NCI-H1930 (cell line): ENCODE results near the gene RNF150.
"Not testable (repeated sequence)": the region's sequence is repeated elsewhere in the genome, so short reads cannot be mapped to it uniquely, and the experiment has no call there.

Experiments used
- DNase-seq, 2 experiments: peaks; one replicate each; lab custom pipeline; 2025; lab: John Stamatoyannopoulos, UW

The RNF150 gene

DNA sequence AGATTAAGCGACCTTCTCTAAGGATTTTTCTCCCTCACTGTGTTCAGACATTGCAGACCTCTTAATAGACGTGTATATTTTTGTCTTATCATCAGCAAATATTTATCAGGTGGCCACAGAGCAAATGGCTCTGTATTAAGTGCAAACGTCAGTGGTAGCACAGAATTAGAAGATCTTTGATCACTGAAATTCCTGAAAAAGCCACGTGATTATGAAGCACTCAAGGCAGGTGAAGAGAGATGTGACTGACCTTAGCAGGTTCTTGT lies 271.2 kb downstream of the RNF150 start:
- no peak for DNase-seq

DNA sequence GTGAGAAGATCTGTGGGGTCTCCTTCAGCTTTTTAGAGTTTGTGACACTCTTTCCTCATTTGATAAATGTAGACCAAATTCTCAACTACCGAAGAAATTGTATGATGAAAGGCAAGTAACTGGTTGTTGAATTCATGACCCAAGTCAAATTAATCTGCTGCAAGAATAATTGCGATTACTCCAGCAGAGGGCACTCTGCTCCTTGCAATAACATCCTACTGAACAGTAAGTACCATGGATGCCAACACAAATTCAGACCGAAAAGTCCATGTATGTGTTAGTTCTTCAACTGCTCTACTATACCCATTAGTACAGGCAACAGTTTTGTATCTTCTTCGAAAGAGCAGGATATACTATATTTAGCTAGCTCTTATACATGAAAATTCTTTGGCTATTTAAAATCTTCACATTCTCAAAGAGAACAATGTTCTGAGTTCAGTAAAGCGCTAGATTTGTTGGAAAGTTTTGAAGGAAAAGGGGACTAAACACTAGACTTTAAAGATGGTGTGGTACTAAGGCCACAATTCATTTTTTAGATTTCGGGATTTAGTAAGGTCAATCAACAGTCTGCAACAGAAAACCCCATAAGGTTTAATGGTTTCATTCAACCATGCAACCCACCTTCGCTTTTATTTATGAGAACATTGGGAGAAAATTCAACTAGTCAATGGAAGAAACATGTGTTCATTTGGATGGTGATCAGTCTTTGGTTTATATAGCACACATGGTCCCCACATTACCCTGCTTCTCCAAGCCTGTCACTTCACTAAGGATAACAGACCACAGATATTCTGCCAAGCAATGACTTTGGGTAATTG lies 271.7 kb downstream of the RNF150 start:
- peak; percentile 46 to 71 for DNase-seq

DNA sequence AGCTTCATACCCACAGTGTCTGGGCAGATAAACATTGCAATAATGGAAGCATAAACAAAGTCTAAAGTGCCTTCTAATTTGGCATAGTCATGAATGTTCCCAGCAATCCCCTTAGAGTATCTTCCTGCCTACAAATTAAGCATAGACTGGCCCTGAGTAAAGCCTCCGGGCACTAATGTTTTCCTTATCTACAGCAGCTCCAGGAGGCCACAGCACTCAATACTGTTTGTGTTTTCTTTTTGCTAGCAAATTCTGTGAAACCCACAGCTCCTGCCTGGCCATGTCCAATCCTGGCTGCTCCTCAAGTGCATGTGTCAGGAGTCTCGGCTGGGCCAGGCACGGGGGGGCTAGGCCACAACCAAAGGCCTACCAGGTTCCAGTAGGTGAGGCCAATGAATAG lies 274.4 kb downstream of the RNF150 start:
- DNase-seq, result no peak

DNA sequence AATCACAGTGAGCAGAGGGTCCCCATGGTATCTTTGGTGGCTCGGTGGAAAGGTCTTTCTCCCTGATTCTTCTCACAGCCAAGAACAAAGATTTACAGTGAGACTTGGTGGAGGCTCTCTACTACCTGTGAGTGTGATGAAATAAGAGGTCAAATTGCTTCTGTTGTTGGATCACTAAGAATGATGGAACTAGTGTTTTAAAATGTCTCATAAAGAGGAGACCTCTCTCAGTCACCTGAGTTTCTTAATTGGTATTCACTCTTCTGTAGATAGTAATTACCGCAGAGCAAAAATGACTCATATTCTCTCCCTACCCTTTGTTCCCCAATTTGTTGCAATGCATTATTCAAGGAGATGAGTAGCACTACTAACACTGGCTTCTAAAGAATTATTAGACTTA lies 276.2 kb downstream of the RNF150 start:
- DNase-seq, result no peak

DNA sequence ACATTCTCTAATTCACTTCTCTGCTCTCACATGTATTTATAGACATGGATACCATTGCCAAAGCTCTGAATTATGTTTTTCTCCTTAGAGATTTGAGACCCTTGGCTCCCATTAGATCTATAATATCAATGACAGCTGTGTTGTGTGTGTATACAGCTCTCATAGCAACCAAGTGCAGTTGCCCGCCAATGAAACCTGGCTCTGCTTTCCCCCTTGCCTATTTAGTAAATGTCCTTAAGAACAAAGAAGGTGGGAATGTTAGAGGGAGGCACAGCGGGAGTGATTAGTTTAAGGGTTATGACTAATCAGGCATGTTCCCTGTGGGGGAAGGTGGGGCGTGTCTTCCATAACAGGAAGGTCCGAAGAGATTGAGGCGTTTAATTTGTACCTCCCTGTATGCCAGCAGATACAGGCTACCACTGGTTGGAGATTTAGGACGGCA lies 276.6 kb downstream of the RNF150 start:
- no peak for DNase-seq

DNA sequence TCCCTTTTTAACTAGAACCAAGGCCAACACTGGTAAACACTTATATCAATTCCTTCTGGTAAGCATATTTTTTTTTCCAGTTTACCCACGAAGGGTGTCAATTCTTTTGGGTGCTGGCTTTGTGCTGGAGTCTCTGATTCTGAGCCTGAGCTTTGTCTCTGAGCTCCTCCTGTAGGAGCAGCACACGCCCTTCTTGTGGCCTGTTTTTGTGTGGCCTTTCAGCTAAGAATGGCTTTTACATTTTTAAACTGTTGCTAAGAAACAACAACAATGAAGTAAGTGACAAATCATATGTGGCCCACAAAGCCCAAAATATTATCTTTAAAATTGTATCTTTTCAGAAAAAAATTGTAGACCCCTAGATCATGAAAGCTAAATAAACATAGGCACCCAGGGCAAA lies 279.1 kb downstream of the RNF150 start:
- no peak for DNase-seq

DNA sequence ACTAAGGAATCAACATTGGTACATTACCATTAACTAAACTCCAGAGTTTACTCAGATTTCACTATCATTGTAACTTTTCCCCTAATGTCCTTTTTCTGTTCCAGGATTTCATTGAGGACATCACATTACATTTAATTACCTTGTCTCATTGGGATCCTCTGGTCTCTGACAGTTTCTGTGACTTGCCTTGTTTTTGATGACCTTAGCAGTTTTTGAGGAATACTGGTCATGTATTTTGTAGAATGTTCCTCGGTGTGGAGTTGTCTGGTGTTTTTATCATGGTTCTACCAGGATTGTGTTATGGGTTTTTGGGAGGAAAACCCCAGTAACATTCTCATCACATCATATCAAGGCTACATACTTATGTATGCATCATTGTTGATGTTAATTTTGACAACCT lies 281.5 kb downstream of the RNF150 start:
- DNase-seq, result no peak

DNA sequence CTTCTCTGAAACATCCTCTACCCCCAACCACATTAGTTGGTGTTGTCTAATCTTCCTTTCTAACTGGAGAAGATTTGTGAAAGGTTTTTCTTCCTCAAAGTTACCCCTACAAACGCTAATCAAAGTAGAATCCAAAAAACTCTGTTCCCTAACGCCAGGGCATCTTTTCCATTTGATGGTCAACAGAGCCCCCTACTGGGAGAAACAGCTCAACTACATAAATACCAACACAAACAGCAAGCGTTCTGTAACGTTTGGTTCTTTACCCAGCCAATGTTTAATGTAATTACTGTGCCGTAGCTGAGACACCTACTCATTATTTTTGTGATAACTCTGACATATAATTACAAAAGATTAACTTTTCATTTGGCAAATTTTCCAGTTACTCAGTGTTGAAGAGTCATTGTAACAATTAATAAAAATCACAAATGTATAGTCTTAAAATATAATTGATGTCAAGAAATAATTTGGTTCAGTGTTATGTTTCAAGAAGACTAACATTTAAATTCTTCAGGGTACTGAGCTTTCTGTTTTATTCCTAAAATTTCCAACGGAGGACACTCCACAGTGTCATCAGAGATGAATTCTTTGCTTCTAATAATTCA lies 282.1 kb downstream of the RNF150 start:
- peak; percentile 9 to 56 for DNase-seq

DNA sequence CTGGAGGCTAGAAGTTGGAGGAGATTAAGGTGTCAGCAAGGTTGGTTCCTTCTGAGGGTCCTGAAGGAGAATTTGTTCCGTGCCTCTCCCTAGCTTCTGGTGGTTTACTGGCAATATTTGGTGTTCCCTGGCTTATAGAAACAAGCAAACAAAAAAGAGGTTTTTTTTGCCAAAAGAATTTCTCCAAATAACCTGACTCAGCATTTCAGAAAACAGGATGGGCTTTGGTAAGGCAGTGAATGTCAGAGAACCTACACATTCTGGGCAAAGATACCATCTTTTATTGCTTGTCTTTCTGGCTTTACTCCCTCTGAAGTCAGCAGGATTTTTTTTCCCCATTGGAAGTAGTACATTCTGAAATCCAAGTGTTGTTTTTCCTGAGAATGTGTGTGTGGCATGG lies 283.7 kb downstream of the RNF150 start:
- no peak for DNase-seq

DNA sequence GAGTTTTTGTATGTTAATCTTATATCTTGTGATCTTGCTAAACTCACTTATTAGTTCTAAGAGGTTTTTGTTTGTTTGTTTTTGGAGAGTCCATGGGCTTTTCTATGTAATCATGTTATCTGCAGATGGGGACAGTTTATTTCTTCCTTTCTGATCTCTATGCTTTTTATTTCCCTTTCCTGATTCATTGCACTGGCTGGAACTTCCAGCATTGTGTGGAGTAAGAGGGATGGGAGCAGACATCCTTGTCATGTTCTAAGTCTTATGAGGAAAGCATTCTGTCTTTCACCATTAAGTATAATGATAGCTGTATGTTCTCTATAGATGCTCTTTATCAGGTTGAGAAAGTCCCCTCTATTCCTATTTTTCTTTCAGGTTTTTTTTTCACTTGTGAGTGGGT lies 286.5 kb downstream of the RNF150 start:
- no peak for DNase-seq

DNA sequence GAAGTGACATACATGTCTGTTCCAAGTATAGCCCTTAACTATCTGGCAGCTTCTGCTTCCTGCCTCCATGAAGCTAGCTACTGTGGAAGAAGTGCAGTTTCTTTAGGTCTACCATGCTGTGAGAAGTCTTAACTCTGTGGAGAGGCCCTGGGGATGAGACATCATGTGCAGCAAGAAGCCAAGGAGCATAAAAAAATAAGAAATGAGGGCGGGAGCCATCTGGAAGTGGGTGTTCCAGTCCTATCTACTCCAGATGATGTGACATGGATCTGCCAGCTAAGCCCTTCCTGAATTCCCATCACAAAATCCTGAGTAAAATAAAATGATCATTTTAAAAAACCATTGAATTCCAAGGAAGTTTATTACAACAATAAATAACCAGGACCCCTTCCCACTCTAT lies 289.2 kb downstream of the RNF150 start:
- DNase-seq, result no peak

DNA sequence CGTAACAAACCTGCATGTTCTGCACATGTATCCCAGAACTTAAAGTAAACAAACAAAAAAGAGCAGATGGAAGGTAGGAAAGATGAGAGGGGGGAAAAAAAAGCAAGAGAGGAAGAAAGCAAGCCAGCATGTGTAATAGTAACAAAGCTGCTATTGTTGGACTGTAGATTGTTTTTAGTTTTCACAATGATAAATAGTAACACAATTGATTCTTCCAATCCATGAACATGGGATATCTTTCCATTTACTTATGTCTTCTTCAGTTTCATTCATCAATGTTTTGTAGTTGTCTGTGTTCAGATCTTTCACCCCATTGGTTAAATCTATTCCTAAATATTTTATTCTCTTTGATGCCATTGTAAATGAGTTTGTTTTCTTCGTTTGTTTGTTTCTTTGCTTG lies 292.1 kb downstream of the RNF150 start:
- DNase-seq, result no peak

DNA sequence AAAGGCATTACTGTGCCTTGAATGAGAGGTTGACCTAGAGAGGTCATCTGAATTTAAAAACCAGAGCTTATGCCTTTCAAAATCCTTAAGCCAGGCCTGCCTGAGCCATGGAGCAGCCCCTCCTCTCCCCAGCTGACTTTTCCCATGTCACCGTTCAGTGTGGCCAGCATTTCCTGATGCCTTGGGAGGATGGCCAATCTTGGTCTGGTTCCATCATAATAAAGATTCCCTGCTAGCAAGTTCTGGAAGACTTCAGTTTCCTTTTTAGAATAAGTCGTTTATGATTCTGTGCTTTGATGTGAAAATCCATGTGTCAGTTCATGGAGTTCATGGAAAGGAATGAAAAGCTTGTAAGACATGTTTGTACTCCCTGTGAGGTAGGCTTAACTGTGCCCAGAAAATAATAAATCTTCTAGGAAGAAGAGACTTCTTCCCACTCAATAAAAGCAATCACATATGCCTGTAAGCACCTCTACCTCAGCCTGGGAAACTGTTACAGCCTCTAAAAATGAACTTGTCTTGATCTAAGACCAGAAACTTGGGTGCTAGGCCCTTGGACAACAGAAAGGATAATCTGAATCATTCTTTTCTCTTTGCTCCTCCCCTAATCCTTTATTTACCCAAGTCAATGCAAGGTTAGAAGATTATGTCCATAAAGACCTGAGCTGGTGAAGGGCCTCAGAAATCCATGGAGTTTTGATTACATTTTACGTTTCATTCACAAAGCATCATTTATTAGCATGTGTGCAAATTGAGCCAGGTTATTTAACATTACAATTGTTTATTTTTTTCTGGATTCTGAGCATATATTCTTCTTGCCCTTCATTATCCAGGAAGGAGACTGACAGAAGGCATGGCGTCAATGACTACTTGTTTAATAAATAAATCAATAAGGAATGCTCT lies 293.1 kb downstream of the RNF150 start:
- DNase-seq, result no peak

DNA sequence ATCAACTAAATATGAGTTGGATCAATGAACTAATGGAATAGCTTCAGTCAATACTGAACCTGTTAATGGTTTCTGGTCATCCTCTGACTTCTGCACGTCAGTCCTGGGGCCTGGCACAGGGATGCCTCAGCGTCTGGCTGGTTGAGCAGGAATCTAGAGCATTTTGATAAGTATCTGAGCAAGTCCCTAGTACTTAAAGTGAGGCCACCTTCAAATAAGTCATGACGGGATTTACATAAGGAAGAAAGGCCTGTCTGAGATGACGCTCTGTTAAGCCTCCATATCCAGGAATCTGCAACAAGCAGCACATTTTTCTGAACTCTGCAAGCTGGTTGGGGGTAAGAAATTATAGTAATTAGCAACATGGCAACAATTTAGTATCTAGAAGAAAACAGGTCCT lies 293.9 kb downstream of the RNF150 start:
- DNase-seq, result no peak

DNA sequence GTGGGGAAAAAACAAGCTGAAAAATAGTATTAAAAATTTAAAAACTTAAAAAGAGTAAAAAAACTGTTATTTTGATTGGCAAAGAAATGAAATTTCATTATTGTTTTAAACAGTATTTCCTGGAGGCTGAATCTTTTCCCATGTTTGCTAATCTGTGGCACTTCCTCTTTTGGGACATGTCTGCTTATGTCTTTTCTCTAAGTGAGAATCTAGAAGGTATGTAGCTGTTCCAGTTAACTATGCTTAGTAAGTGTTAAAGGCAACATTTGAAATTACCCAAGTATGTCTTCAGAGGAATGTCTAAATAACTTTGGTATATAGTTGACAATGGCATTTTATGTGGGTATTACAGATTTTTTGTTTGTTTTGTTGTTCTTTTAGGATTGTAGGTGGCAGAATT lies 295.5 kb downstream of the RNF150 start:
- DNase-seq, result no peak

DNA sequence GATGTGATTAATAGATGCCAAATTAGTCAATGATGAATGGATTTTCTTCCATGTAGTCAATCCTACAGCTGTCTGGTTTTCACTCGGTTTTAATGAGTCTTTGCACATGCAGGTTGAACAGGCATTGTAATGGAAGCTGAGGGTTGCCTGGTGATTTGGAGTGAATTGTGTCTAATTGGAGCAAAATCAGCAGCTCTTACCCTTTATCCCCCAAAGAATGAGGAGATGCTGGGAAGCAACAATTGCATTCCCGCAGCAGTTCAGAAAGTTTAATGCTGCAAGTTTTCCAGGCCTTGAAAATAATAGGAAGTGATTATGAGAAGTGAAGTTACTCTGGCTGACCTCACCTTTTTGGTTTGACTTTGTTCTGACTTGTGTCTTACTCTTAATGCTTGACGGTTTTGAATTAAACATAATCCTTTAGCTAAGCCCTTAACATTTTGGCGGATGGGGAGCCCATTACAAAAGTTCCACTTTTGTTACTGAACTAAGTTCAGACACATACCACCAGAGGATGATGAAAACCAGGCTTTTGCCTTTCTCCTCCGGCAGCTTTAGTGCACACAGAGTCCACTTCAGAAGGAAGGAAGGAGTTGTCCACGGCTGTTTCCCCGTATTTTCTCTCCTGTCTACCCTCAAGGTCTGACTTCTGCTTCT lies 298.3 kb downstream of the RNF150 start:
- DNase-seq, result no peak

DNA sequence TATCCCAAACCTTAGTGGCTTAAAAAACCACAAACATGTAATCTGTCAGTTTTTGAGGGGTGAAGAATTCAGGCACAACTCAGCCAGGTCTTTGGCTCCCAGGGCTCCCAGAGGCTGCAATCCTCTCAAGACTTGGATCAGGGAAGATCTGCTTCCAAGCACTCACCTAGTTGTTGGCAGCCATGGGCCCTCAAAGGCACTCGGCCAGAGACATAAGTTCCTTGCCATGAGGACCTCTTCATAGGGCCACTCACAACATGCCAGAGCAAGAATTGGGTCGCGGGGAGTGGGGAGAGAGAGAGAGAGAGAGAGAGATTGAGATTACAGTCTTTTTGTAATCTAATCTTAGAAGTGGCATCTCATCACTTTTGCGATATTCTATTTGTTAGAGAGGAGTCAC lies 300.0 kb downstream of the RNF150 start:
- no peak for DNase-seq

DNA sequence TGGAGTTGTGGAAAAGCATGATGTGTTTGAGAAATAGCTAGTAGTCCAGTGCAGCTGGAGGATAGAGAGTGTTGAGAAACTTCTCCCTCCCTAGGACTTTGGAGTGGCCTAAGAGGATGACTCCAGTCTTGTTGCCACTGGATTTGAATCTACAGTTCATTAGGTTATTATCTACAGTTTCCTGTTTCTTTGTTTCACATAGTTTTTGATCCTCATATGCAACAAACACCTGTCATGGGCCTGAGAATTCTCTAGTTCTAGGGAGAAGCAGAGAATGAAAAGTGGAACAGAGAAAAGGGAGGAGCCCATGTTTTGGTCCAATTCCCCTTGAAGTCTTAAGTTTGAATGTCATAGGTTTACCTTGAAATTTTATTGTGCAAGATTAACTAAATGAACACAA lies 303.4 kb downstream of the RNF150 start:
- no peak for DNase-seq

DNA sequence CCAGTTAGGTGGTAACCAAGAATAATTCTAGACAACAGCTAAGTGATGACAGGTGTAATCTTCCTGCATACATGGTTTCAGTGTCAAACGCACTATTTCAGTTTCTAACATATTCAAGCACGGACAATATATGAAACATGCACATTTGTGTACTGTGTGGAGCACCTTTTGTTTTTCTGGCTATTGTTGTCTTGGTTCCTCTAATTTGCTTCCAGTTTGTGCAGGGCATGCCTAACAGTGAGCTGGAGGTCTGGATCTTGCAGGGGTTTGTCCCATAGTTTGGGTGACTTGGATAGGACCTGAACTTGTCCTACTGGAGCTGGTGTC lies 306.6 kb downstream of the RNF150 start:
- no peak for DNase-seq

DNA sequence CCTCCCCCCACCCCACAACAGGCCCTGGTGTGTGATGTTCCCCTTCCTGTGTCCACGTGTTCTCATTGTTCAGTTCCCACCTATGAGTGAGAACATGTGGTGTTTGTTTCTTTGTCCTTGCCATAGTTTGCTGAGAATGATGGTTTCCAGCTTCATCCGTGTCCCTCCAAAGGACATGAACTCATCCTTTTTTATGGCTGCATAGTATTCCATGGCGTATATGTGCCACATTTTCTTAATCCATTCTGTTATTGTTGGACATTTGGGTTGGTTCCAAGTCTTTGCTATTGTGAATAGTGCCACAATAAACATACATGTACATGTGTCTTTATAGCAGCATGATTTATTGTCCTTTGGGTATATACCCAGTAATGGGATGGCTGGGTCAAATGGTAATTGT lies 312.7 kb downstream of the RNF150 start:
- not testable (repeated sequence) for DNase-seq

DNA sequence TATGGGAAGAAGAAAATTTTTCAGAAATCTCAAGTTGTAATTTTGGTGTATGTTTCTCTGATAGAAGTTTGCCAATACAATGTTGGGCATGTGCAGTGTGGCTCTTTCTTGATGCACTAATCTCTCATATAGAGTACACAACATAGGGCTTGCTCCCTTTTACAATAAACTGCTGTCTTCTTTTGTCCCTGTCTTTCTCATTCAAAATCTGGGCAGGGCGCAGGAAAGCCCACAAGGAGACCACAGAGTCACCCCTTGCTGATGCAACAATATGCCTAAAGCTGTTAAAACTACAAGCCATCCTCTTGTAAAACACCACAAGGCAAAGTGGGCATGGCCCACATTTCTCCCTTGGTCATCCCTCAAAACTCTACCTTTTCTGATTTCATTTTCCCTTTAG lies 313.7 kb downstream of the RNF150 start:
- no peak for DNase-seq

DNA sequence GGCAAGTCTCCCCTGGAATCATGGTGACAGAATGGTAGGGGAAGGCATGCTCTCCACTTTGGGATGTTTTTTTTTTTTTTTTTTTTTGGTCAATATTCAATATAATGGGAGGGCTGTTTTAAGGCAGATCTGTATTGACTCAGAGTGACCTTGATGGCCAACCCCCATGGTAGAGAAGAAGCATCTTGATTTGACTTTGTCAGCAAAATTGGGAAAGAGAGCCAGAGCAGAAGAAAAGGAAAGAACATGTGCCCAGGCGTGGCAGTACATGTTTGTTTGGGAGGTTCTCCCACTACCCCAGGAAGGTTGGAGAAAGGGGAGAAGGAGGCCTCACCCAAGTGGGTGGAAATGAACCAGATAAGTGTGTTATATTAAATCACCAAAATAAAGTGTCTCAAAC lies 314.8 kb downstream of the RNF150 start:
- DNase-seq, result no peak
